Measurements from ENCODE around the gene BRD7.

DNA sequence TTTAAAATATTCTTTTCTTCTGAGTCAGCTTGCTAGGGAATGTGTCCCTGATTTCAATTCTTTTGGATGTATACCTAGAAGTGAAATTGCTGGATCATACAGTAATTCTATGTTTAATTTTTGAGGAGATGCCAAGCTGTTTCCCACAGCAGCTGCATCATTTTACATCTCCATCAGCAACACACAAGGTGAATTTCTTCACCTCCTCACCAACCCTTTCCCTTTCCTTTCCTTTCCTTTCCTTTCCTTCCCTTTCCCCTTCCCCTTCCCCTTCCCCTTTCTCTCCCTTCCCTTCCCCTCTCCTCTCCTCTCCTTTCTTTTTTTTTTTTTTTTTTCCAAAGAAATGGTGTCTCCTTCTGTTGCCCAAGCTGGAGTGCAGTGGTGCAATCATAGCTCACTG lies 45.4 kb upstream of the BRD7 start:
- TF ChIP-seq POLR2AphosphoS5 (IDR thresholded peaks at IDR 0.05; ENCODE audit: low read depth) (no peak), GABPA (IDR thresholded peaks at IDR 0.05; ENCODE audit: low read depth) (no peak), SPI1 (IDR thresholded peaks at IDR 0.05; ENCODE audit: borderline replicate concordance, low read depth) (no peak)
- TF ChIP-seq, protein P1, sequence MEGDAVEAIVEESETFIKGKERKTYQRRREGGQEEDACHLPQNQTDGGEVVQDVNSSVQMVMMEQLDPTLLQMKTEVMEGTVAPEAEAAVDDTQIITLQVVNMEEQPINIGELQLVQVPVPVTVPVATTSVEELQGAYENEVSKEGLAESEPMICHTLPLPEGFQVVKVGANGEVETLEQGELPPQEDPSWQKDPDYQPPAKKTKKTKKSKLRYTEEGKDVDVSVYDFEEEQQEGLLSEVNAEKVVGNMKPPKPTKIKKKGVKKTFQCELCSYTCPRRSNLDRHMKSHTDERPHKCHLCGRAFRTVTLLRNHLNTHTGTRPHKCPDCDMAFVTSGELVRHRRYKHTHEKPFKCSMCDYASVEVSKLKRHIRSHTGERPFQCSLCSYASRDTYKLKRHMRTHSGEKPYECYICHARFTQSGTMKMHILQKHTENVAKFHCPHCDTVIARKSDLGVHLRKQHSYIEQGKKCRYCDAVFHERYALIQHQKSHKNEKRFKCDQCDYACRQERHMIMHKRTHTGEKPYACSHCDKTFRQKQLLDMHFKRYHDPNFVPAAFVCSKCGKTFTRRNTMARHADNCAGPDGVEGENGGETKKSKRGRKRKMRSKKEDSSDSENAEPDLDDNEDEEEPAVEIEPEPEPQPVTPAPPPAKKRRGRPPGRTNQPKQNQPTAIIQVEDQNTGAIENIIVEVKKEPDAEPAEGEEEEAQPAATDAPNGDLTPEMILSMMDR (IDR thresholded peaks at IDR 0.05; ENCODE audit: insufficient read depth, low read length), result no peak

Data from HL-60 (cell line).